Naive B cell (primary cell): ENCODE data around the gene STIM2. TPM values are rescaled to one million over a fixed set of nuclear protein-coding genes. Genes with fewer than 3 reads are reported as not detected.

Experiments
- ATAC-seq, 2 donors: fragments of 150-1000 bp; cut with Tn5 transposase; 2 replicates each; pipeline ENCODE4 v1.10.0; 2021; ENCODE audit warnings: low read depth in 2 of 2, mild to moderate bottlenecking in 2 of 2, moderate library complexity in 2 of 2
- DNase-seq: peaks from one replicate; pipeline ENCODE4 v3.0.0; 2022
- H3K27ac Mint-ChIP-seq, 6 donors: one replicate each; pipeline ENCODE4 v1.8.0; 2020 to 2022; ENCODE audit warnings: mild to moderate bottlenecking in 6 of 6, mixed read lengths in 6 of 6, moderate library complexity in 5 of 6, inconsistent platforms in 2 of 6
- H3K27me3 Mint-ChIP-seq, 3 donors: one replicate each; pipeline ENCODE4 v1.8.0; 2021 to 2022; ENCODE audit warnings: mixed read lengths in 3 of 3, mild to moderate bottlenecking in 1 of 3
- H3K36me3 Mint-ChIP-seq, 2 donors: one replicate each; pipeline ENCODE4 v1.8.0; 2020 to 2022; ENCODE audit warnings: mixed read lengths in 2 of 2, inconsistent platforms in 1 of 2, mild to moderate bottlenecking in 1 of 2
- H3K4me1 Mint-ChIP-seq, 3 donors: one replicate each; pipeline ENCODE4 v1.8.0; 2020 to 2022; ENCODE audit warnings: mixed read lengths in 3 of 3, inconsistent platforms in 1 of 3, mild to moderate bottlenecking in 1 of 3, moderate library complexity in 1 of 3
- H3K4me3 Mint-ChIP-seq, 8 donors: one replicate each; pipeline ENCODE4 v1.8.0; 2020 to 2022; ENCODE audit warnings: mild to moderate bottlenecking in 8 of 8, mixed read lengths in 8 of 8, moderate library complexity in 8 of 8, inconsistent platforms in 2 of 8
- H3K9me3 Mint-ChIP-seq, 7 donors: one replicate each; pipeline ENCODE4 v1.8.0; 2020 to 2022; ENCODE audit warnings: mixed read lengths in 7 of 7, mild to moderate bottlenecking in 5 of 7, inconsistent platforms in 2 of 7, moderate library complexity in 1 of 7
- polyA plus RNA-seq, 6 donors: library from polyadenylated mRNA; unstranded; fragments of 300-500 nt; fragmentation: Illumina TruSeq; gene quantifications; one replicate each; pipeline ENCODE4 v1.2.3, GENCODE V29; 2021; ENCODE audit warnings: low read depth in 6 of 6

Gene STIM2
- polyA plus RNA-seq, 6 donors from 2014 or later, result 35.5 to 63.2 (median 46.0) TPM

DNA sequence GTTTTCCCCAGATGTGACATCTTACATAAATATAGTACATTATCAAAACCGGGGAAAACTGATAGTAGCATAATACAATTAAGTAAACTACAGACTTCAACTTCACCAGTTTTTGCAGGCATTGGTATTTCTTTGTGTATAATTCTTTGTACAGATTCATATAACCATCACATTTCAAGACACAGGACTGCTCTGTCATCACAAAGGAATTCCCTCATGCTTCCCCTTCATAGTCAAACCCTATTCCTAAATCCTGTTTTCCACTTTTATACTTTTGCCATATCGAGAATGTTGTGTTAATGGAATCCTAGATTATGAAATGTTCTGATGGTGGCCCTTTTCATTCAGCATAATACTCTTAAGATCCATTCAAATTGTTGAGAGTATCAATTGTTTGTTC lies 36.0 kb downstream of the STIM2 start:
- H3K4me1 Mint-ChIP-seq, result peaks cover 54 to 84% (median 63%) of the 10 kb centered on the region in 3 donors
- H3K4me3 Mint-ChIP-seq, result no peak overlapping the region
- peak overlapping the region in 3 of 6 donors; percentile 54 to 86 (median 75) for H3K27ac Mint-ChIP-seq
- ATAC-seq, result no peak
- peaks cover 0 to 20% of the 10 kb centered on the region in 2 donors for H3K36me3 Mint-ChIP-seq
- DNase-seq, result no peak
- H3K27me3 Mint-ChIP-seq, result no peaks in the 10 kb centered on the region
- peaks cover 0 to 5% (median 0%) of the 10 kb centered on the region in 7 donors for H3K9me3 Mint-ChIP-seq

GRCh38 chr4:26899991-26900390 lies 39.4 kb downstream of the STIM2 start:
- DNase-seq (no peak), ATAC-seq (no peak)
- H3K4me3 Mint-ChIP-seq, result no peak overlapping the region
- no peaks in the 10 kb centered on the region for H3K9me3 Mint-ChIP-seq
- no peaks in the 10 kb centered on the region for H3K27me3 Mint-ChIP-seq
- H3K27ac Mint-ChIP-seq, result peak overlapping the region in 3 of 6 donors; percentile 7 to 72 (median 24)
- H3K36me3 Mint-ChIP-seq, result peaks cover 0 to 8% of the 10 kb centered on the region in 2 donors
- peaks cover 58 to 75% (median 62%) of the 10 kb centered on the region in 3 donors for H3K4me1 Mint-ChIP-seq

DNA sequence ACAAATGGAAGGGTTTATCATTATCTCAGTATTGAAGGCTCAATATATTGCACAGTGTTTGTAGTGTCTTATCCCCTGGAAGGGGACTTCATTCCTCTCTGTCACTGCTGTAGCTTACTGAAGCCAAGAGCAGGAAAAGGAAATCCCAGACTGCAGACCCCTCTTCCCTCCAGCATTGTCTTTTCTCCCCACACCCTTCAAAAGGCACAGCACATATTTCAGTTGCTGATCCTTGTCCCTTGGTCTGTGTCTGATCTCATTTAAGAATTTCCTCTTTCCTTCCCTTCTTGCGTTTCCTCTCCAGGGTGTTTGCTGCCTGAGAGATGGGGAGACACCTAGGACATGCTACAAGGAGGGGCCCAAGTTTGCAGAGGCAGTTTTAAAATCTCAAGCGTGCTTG lies 40.1 kb downstream of the STIM2 start:
- H3K4me3 Mint-ChIP-seq, result peak overlapping the region in 3 of 8 donors; percentile 18 to 63 (median 29)
- H3K36me3 Mint-ChIP-seq, result peaks cover 0 to 8% of the 10 kb centered on the region in 2 donors
- ATAC-seq (no peak), DNase-seq (no peak)
- H3K27ac Mint-ChIP-seq, result peak overlapping the region in 4 of 6 donors; percentile 2 to 74 (median 64)
- no peaks in the 10 kb centered on the region for H3K27me3 Mint-ChIP-seq
- peaks cover 63 to 77% (median 66%) of the 10 kb centered on the region in 3 donors for H3K4me1 Mint-ChIP-seq
- no peaks in the 10 kb centered on the region for H3K9me3 Mint-ChIP-seq

GRCh38 chr4:26905172-26905571 lies 44.5 kb downstream of the STIM2 start:
- H3K36me3 Mint-ChIP-seq, result no peaks in the 10 kb centered on the region
- H3K4me1 Mint-ChIP-seq, result peaks cover 55 to 70% (median 68%) of the 10 kb centered on the region in 3 donors
- DNase-seq (no peak), ATAC-seq (no peak)
- no peaks in the 10 kb centered on the region for H3K27me3 Mint-ChIP-seq
- no peaks in the 10 kb centered on the region for H3K9me3 Mint-ChIP-seq
- H3K4me3 Mint-ChIP-seq, result peak overlapping the region in 2 of 8 donors; percentile 0 to 10
- H3K27ac Mint-ChIP-seq, result peak overlapping the region in 4 of 6 donors; percentile 1 to 44 (median 12)

- H3K4me1 Mint-ChIP-seq, result peaks cover 52 to 77% (median 70%) of the 10 kb centered on the region in 3 donors
- H3K9me3 Mint-ChIP-seq, result peaks cover 0 to 2% (median 0%) of the 10 kb centered on the region in 7 donors
- peak; percentile 61 to 63 for ATAC-seq
- no peaks in the 10 kb centered on the region for H3K27me3 Mint-ChIP-seq
- no peak for DNase-seq
- peak overlapping the region in 3 of 8 donors; percentile 23 to 37 (median 29) for H3K4me3 Mint-ChIP-seq
- H3K36me3 Mint-ChIP-seq, result no peaks in the 10 kb centered on the region
- H3K27ac Mint-ChIP-seq, result peak overlapping the region in 5 of 6 donors; percentile 29 to 84 (median 58)
Observed at GRCh38 chr4:26907731-26908599, 47.3 kb downstream of the STIM2 start.

DNA sequence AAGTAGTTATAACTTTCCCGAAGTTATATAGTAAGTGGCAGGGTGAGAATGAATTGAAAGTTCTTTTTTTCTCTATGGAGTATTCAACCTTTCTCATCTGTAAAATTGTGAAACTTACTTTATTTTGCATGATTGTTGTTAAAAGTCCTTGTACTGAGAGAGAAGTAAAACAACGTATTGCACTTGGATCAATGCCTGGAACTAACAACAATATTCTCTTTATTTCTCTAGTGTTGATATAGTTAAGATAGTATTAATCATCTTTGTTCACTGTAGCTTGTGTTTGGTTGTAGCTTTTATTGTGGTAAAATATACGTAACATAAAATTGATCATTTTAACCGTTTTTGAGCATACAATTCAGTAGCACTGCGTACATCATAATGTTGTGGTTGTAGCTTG lies 48.7 kb downstream of the STIM2 start:
- Mint-ChIP-seq H3K27ac (no peak overlapping the region), H3K36me3 (no peaks in the 10 kb centered on the region), H3K4me3 (no peak overlapping the region), H3K27me3 (no peaks in the 10 kb centered on the region), H3K9me3 (peaks cover 0 to 2% (median 0%) of the 10 kb centered on the region in 7 donors), H3K4me1 (peaks cover 51 to 78% (median 70%) of the 10 kb centered on the region in 3 donors)
- DNase-seq, result no peak
- no peak for ATAC-seq

- Mint-ChIP-seq H3K4me1 (peaks cover 55 to 85% (median 75%) of the 10 kb centered on the region in 3 donors), H3K4me3 (no peak overlapping the region), H3K27me3 (no peaks in the 10 kb centered on the region), H3K36me3 (no peaks in the 10 kb centered on the region), H3K9me3 (peaks cover 0 to 2% (median 0%) of the 10 kb centered on the region in 7 donors), H3K27ac (no peak overlapping the region)
- DNase-seq (no peak), ATAC-seq (no peak)
Observed at GRCh38 chr4:26911254-26911653, 50.6 kb downstream of the STIM2 start.

GRCh38 chr4:26912069-26912468 lies 51.4 kb downstream of the STIM2 start:
- Mint-ChIP-seq H3K4me1 (peaks cover 55 to 89% (median 78%) of the 10 kb centered on the region in 3 donors), H3K9me3 (peaks cover 0 to 2% (median 0%) of the 10 kb centered on the region in 7 donors), H3K27ac (peak overlapping the region in 3 of 6 donors; percentile 33 to 74 (median 48)), H3K36me3 (no peaks in the 10 kb centered on the region), H3K4me3 (no peak overlapping the region), H3K27me3 (no peaks in the 10 kb centered on the region)
- DNase-seq (no peak), ATAC-seq (no peak)

DNA sequence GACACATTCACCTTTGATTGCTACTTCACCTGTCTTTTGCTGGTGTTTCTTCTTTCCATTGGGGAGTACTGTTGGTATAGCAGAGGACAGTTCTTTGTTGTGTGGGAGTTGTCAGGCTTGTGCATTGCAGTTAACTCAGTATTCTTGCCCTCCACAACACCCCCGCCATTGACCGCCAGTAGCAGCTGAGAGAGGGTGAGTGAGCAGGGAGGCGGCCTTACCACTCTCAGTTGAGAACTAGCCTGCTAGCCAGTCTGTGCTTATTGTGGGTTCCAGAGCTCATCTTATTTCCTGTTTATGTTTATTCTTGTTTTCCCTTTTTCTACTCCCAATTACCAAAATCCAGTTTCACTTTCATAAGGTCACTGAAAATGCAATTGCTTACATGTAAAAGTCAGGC lies 52.2 kb downstream of the STIM2 start:
- H3K4me1 Mint-ChIP-seq, result peaks cover 55 to 92% (median 75%) of the 10 kb centered on the region in 3 donors

DNA sequence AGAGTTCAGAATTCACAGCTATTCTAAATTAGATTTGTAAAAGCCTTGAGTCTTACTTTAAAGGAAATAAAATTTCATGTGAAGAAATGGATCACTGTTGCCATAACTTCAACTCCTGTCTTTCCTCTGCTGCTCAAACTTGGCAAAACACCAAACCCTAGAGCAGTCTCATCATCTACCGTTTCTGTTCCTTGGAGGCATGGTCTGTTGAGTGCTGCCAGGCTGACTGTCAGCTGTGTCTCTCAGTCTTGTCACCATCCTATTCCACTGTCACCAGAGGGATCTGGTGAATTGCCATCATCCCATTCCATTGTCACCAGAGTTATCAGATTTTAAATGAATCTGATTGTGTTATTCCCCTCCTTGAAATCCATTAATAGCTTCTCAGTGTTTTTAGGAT lies 55.6 kb downstream of the STIM2 start:
- H3K27me3 Mint-ChIP-seq, result no peaks in the 10 kb centered on the region
- peaks cover 0 to 2% (median 0%) of the 10 kb centered on the region in 7 donors for H3K9me3 Mint-ChIP-seq
- DNase-seq, result no peak
- peak overlapping the region in 4 of 6 donors; percentile 61 to 84 (median 72) for H3K27ac Mint-ChIP-seq
- ATAC-seq, result peak; percentile 61 to 65
- H3K4me1 Mint-ChIP-seq, result peaks cover 45 to 79% (median 54%) of the 10 kb centered on the region in 3 donors
- H3K36me3 Mint-ChIP-seq, result peaks cover 18 to 24% of the 10 kb centered on the region in 2 donors
- no peak overlapping the region for H3K4me3 Mint-ChIP-seq

More for the DNA sequence above, 52.2 kb downstream of the STIM2 start:
- Mint-ChIP-seq H3K9me3 (peaks cover 0 to 2% (median 0%) of the 10 kb centered on the region in 7 donors), H3K4me3 (peak overlapping the region in 1 of 8 donors; percentile 6), H3K36me3 (no peaks in the 10 kb centered on the region), H3K27ac (peak overlapping the region in 4 of 6 donors; percentile 13 to 71 (median 40)), H3K27me3 (no peaks in the 10 kb centered on the region)
- DNase-seq (no peak), ATAC-seq (no peak)

GRCh38 chr4:26930964-26931363 lies 70.3 kb downstream of the STIM2 start:
- Mint-ChIP-seq H3K4me1 (peaks cover 22 to 42% (median 39%) of the 10 kb centered on the region in 3 donors), H3K27me3 (no peaks in the 10 kb centered on the region), H3K36me3 (no peaks in the 10 kb centered on the region), H3K27ac (peak overlapping the region in 4 of 6 donors; percentile 7 to 87 (median 79)), H3K9me3 (no peaks in the 10 kb centered on the region), H3K4me3 (no peak overlapping the region)
- no peak for ATAC-seq
- DNase-seq, result no peak

- no peaks in the 10 kb centered on the region for H3K9me3 Mint-ChIP-seq
- peaks cover 27 to 46% (median 44%) of the 10 kb centered on the region in 3 donors for H3K4me1 Mint-ChIP-seq
- ATAC-seq, result no peak
- H3K27me3 Mint-ChIP-seq, result no peaks in the 10 kb centered on the region
- no peak for DNase-seq
- H3K4me3 Mint-ChIP-seq, result no peak overlapping the region
- peak overlapping the region in 3 of 6 donors; percentile 7 to 86 (median 72) for H3K27ac Mint-ChIP-seq
- no peaks in the 10 kb centered on the region for H3K36me3 Mint-ChIP-seq
Observed at GRCh38 chr4:26931451-26931850, 70.8 kb downstream of the STIM2 start.

DNA sequence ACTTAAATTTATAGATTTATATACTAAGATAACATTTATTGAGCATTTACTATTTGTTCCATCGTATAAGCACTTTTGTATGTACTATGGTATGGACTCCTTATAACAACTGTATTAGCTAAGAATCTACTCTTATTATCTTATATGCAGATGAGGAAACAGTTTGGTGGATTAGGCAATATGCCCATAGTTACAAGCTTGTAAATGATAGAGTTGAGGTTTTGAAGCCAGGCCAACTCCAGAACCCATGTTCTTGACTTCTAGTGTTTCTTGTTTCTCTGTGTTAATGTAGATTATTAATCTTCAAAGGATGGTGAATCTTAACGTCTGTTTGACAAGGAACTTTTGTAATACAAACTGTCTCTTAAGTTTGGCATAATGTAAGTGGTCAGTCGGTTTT lies 71.3 kb downstream of the STIM2 start:
- no peaks in the 10 kb centered on the region for H3K27me3 Mint-ChIP-seq
- no peaks in the 10 kb centered on the region for H3K9me3 Mint-ChIP-seq
- ATAC-seq (no peak), DNase-seq (no peak)
- H3K36me3 Mint-ChIP-seq, result no peaks in the 10 kb centered on the region
- peak overlapping the region in 1 of 6 donors; percentile 17 for H3K27ac Mint-ChIP-seq
- no peak overlapping the region for H3K4me3 Mint-ChIP-seq
- H3K4me1 Mint-ChIP-seq, result peaks cover 31 to 52% (median 49%) of the 10 kb centered on the region in 3 donors
